HG03432 (cell line): ENCODE measurements around the gene SHH.

Source experiments
- ATAC-seq: cut with Tn5 transposase; IDR thresholded peaks from one replicate; pipeline ENCODE4 v1.9.1; 2021; ENCODE audit warnings: mild to moderate bottlenecking, moderate library complexity; ENCODE audit not compliant: unreplicated experiment

Gene SHH

DNA sequence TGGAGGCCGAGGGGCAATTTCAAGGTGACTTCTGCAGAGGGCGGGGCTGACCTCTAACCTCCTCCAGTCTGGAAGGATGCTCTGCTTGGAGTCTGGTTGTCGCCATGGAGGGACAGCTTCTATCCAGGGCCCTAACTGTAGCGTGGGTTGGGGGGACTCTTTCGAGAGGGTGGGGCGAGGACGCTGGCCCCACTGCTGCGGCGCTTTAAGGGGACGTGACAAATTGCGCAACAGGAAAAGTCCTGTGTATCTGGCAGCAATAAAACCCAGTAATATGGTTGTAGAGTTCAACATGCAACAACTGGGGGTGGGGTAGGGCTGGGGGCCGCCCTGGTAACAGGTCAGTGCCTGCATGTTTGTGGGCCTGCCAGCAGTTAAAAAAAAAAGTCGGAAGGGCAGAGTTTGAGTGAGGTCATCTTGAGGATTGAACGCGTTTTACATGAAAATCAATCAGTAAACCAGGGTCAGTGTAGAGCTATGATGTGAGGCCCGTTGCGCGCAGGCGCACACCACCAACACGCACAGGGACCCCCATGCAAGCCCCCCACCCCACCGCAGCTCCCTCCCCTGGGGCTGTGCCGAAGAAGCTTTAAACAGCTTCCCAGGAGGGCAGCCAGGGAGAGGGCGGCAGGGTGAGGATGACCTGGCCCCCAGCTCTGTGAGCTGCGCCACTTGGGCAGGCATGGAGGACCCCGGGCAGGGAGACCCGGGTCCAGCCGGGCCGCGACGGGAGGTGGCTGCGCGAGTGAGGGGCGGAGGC lies 4.3 kb downstream of the SHH start:
- ATAC-seq, result peak; percentile 25

DNA sequence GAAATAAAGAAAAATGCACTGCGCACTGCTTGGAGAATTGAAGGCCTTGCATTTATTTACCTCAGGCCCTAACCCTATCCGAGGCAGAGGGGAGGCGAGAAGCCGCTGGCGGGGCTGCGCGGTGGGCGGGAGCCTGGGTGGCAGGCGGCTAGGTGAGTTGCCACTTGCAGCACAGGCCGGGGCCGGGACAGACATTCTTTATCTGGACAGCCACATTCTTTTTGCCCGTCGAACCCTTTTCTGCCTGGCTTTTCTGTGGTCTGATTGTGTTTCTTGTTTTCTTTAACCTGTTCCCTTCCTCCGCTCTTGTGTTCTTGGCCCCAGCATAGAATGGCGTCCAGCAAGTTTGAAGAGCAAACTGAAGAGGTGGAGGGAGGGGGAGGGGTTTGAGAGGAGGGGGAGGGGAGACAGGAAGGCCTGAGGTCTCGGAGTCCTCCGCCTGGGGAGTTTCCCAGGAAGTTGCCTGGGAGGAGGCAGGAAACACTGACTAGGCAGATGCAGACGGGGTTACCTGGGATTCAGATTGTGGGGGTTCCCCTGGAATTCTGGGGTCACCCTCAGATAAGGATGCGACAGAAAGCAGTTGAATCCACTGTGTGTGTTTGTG lies 5.1 kb downstream of the SHH start:
- ATAC-seq, result no peak

DNA sequence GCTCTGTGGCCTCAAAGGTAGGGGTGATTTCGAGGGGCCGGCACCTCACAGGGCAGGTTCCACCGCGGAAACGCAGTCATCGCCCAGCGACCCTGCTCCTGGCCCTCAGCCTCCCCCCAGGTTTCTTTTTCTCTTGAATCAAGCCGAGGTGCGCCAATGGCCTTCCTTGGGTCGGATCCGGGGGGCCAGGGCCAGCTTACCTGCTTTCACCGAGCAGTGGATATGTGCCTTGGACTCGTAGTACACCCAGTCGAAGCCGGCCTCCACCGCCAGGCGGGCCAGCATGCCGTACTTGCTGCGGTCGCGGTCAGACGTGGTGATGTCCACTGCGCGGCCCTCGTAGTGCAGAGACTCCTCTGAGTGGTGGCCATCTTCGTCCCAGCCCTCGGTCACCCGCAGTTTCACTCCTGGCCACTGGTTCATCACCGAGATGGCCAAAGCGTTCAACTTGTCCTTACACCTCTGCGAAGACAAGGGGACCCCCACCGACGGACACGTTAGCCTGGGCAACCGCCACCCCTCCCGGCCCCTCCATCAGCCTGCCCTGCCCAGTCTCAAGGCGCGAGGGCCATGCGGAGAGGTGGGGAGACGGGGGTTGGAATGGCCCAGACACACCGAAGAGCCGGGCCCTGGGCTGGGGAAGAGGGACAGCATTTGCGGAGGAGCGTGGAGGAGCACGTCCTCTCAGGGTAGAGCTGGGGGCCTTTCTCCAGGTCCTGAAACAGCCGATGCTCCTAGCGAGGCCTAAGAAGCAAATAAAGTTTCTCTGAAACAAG lies 6.0 kb downstream of the SHH start:
- ATAC-seq, result no peak

DNA sequence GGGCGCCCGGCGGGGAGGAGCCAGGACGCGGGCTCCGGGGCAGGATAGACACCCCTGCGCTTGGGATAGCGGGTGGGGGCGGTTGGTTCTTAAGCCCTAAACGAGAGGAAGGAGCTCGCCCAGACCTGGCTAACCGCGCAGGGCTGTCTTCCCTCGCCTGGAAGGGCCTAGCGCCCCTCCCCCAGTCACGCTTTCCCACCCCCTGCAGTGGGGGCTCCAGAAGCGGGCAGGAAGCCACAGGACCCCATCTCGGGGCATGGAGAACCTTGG lies 6.5 kb downstream of the SHH start:
- ATAC-seq, result no peak

DNA sequence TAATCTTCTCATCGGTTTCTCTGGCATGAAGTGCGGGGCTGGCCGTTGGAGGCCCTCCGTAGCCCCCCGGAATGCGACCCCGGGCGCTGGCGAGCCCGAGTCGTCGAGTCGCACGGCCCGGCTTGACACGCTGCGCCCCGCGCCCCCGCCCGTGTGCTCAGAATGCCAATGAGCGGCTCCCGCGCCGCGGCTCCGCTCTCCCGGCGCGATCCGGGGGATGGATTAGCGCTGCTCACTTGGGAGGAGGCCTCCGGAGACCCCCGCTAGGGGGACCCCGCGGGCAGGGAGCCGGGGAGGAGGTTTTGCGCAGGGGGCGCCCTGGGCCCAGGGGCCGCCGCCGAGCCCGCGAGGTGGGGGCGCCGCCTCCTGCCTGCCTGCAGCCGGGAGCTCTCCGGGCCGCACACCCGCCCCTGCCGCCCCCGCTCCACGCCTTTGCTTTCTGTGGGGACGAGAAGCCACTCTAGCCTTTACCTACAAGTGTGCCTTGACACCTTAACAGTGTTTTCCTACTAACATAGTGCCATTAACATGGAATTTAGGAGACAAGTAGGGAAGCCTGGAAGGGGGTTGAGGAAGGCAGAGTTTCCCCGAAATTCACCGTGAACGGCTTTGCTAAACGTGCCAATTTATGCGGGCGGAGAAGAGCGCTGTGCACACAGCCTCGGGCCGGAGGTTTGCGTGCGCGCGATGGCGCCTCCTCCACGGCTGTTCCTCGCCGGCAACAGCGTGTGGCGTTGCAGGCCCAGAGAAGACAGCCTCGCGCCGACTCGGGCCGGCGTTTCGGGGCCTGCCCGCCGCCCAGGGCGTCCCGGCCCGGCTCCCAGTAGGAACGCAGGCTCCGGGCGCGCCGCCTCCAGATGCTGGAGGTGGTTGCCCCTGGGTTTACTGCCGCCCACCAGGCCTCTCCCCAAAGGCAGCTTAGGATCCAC lies 7.1 kb downstream of the SHH start:
- ATAC-seq, result peak; percentile 59

DNA sequence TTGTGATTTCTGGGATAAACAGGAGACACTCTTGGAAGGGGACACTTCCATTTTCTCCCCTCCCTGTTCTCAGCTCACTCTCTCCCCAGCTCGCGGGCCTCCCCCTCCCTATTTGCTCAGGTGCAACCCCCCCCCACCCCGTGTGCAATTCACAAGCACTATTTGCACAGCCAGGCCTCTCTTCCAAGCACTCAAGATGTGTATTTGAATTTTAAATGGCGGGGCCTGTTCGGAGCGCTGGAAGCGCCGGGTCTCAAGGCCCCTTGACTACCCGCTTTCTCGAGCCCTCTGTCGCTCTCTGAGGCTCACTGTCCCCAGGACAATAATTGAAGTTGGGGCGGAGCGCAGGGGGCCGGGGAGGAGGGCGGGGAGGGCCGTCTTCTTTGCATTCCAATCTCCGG lies 7.8 kb downstream of the SHH start:
- ATAC-seq, result no peak

DNA sequence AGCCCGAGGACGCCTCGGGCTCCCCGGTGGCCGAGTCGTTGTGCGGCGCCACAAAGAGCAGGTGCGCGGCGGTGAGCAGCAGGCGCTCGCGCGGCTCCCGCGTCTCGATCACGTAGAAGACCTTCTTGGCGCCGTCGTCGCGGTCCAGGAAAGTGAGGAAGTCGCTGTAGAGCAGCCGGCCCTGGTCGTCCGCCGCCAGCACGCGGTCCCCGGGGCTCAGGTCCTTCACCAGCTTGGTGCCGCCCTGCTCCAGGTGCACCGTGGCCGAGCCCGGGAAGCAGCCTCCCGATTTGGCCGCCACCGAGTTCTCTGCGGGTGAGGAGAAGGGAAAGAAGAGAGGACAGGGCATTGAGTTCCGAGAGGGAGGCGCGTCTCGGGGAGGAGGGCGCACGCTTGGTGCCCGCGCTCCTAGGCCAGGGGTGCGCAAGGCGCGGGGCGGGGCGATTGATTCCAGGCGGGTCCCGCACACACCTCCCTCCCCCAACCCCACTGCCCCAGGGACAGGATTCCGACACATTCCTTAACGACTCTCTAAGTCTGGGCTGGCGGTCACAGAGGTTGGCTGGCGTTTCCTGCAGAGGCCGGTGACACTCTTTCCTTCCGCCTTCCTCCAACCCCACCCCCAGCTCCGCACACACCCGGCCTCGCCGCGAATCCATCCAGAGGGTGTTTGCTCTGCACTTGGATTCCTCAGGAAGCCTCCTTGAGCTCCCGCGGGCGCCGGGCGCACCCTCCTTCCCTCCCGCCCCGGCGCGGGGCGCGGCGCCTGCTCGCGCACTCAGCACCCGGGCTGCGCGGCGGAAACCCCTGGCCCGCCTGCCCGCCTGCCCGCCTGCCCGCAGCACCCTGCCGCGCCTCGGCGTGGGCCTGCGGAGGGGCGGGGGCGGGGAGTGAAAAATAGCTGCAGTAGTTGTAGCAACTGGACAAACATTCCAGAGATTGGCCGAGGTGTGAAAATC lies 8.6 kb downstream of the SHH start:
- peak; percentile 31 for ATAC-seq

DNA sequence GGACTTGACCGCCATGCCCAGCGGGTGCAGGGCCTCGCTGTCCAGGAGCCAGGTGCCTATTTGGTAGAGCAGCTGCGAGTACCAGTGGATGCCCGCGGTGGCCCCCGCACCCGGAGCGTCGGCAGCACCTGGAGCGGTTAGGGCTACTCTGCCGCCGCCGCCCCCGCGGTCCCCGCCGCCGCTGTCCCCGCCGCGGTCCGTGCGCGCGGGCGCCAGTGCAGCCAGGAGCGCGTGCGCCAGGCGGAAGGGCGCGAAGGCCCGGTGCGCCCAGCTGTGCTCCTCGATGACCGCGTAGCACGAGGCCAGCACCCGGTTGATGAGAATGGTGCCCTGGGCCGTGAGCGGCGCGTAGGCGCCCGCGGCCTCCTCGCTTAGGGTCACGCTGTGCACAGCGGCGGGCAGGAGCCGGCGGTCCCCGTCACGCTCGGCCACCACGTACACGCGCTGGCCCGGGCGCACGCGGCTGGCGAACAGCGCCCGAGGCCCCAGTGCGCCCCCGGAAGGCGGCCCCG lies 9.3 kb downstream of the SHH start:
- no peak for ATAC-seq

DNA sequence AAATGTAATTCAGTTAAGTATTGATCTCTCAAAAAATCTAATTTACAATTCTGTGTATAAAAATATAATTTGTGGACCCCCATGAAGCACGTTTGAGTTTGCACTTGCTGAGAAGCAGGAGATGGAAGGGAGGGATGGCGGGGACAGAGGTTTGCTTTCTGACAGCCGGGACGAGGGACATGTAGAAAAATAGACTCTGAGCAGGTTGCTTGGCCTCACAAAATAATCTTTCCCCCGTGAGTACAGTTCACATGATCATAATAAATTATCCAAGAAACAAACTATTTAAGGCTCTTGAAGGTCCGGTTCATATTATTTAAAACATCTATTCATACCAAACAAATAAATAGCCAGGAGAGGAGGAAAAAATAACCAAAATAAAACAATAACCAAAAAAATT lies 10.0 kb downstream of the SHH start:
- no peak for ATAC-seq

DNA sequence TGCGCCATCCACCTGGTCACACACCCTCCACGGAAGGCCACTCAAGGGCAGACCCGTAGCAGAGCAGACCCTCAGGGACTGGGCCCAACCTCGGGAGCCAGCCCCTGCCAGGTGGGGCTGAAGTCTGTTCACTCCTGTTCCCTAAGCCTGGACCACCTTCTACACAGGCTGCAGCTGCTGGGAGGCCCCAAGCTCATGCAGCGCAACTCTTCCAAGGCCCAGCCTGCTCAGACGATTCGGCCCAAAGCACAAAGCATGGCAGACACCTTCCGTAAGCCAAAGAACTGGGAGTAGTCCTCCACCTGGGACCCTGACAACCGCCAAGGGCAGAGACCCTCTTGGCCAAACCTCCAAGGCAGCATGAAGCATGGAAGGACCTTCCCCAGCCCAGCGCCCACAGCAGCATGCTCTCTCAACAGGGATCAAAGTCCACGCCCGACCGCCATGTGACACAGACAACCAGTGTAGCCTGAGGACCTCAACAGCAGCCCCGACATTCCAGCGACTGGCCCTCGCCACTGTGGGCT lies 11.5 kb downstream of the SHH start:
- ATAC-seq, result no peak

DNA sequence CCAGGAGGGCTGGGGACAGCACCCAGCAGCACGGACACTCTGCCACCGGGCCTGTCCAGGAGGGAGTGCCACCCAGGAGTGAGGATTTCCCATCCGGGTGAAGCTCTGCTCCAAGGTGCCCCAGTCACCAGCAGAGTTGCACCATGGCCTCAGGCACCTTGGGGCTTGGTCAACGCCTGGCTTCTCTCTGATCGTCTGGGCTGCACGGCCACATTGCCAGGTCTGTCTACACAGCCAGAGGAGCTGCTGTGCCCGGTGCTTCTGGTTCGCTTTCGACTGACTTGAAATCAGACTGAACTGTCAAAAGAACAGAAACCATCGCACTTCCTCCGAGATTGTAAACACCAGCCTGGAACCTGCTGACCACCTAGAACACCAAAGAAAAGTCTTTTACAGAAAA lies 12.0 kb downstream of the SHH start:
- no peak for ATAC-seq

DNA sequence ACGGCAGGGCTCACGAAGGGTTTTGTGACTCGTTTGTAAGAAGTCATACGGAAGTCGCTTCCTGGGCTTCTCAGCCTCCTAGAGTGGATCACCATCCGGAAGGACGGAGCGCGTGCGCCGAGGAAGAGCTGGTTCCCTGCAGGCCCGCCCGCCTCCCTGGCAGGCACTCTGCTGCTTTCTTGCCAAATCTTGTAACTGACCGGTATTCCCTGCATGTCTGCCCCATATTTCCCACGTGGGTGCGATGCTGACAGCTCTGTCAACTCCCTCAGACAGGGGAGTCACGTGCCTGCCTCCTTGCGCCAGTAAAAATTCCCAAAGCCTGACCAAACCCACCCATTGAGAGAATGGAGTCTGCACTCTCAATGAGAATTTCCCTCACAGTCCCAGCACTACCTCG lies 12.7 kb downstream of the SHH start:
- ATAC-seq, result no peak

DNA sequence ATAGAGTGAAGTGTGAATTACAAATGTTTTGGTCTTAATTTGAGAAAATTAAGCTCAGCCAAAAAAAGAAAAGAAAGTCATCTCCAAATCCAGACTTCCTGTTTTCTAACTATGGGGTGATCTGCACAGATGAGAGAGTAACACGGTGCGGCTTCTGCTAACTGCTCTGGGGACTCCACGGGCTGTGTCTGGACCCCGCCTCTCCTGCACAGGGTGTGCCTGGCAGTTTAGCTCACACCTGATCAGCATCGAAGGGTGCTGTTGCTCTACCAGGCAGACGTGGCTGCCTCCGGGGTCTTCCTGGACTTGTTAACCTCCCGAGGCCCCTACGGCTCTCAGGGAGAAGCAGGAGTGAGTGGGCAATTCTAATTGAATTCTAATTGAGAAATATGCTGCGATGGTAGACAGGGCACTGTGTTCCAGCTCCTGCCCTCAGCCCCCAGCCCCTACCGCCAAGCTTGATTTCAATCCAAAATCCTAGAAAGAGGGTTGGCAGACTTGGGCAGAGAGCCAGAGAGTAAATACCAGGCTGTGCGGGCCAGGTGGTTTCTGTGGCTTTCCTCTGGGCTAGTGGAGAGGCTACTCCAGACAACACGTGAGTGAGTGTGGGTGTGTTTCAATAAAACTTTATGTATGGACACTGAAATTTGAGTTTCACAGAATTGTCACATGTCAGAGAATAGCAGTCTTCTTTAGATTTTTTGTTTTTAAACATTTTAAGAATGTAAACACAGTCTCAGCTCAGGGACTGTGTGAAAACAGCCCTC lies 13.4 kb downstream of the SHH start:
- ATAC-seq, result no peak

DNA sequence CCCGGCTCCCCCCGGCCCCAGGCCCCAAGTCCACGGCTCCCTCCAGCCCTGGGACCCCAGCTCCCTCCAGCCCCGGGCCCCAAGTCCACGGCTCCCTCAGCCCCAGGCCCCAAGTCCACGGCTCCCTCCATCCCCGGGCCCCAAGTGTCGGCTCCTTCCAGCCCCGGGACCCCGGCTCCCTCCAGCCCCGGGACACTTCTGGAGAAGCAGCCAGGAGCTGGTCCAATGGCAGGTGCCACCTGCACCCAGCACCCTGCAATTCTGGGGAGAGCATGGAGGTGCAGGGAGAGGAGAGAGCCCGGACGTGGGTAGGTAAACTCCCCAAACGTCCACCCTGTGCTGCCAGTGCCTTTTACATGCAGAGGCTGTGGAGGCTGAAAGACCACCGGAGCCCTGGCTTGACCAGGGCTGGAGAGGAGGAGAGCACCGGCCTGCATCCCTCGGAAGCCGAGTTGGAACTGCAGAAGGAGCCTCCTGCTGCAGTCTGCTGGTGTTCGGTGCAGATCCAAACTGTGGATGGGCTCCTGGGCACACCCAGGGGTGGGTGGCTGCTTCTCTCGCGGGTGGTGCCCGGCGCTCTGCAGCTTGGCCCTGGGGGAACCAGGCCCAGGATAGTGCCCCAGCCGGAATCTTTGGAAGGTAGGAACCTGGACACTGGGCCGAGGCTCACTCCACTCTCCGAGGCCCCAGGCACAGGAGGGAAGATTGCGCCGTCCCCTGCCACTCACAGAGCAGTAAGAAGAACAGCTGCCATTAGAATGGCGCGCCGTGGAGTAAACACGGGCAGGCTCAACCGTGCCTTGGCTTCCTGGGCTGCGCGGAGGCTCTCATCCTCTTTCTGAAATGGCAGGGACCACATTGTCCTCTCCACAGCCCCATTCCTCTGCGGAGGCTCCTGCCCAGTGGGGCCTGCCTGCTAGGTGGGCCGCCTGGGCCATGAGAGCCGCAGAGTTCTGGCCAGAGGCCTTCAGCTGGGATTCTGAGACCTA lies 14.7 kb downstream of the SHH start:
- peak; percentile 9 for ATAC-seq

DNA sequence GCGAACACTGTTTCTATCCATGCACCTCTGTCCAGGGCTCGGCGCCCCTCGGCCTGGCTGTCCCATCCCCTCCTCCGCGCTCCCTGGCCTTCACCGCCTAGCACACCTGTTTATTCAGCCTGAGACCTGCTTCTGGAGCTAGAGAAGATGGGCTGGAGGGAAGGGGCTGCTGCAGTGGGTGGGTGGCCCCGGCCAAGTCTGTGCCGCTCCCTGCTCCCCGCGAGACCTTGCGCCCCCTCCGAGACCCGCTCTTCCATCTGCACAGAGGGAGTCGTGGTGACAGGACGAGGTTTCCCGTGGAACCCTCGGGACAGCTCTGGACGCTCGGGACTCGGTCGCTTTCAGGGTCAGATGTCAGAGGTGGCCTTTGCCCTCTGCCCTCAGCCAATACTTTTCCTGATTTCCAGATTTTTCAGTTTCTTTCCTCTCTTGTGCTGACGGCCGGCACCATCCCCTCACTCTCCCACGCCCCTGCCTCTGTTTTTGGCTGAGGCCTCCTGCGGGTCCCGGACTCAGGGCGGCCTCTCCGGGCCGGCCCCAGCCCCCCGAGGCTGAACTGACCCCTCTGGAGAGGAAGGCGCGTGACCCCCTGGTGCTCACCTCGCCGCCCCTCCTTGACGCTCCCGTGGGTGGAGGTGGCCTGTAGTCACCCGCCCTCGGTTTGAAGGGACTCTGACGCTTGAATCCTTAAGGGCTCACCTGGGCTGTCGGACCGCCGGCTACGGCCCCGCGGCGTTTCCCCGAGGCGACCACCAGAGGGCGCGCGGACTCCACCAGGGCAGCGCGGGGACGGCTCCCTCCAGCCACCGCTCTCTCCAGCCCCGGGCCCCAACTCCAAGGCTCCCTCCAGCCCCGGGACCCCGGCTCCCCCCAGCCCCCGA lies 15.6 kb downstream of the SHH start:
- peak; percentile 80 for ATAC-seq

DNA sequence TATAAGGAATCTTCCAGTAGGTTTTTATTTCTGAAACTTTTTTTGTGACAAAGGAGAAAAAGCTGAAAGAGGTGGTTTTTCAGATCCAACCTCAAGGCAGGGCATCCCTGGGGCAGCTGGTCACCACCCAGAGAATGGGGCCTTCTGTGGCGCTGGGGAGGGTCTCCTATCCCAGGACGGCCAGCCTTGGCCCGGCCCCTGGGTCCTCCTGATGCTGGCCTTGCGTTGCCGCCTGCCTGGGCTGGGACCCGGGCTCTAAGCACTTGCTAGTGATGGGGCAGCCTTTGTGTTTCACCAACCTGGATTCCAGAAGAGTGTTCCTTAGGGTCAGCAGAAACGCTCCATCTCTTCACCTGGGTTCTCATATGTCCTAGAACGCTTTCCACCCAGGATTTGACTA lies 16.3 kb downstream of the SHH start:
- no peak for ATAC-seq

DNA sequence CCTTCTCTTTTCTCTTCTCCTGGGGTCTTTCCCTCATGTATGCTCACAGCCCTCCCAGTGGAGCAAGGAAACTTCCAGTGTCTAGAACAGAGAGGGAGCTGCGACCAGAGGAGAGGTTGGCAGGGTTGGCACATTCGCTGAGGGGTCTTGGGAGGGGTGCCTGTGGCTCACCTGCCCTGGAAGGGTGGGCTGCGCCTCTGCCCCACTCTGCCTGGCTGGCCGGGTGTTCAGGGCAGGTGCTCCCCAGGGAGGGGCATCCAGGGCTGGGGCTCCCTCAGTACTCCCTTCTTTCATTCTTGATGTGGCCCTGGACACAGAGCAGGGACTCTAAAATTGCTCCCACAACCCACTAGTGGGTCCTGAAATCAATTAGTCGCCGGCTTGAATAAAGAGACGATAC lies 16.9 kb downstream of the SHH start:
- no peak for ATAC-seq
